T47D (cell line): ENCODE measurements around the gene SNRK.

ENCODE experiments used
- DNase-seq, 2 experiments: peaks; one replicate each; pipeline versions ENCODE4 v3.0.0 to v3.0.0-alpha.2; 2011 to 2012; ENCODE audit warnings: low read depth in 1 of 2, low spot score in 1 of 2
- JUND ChIP-seq: IDR thresholded peaks from 2 replicates; pipeline ENCODE4 v1.6.1; 2012; ENCODE audit warnings: low read depth
- in situ Hi-C: cut with HindIII; loops from 2 replicates; pipeline ENCODE4 v1.10.0; 2016; ENCODE audit warnings: low sequenced_read_pairs, low pct_unique_long_range_greater_than_20kb

SNRK gene

DNA sequence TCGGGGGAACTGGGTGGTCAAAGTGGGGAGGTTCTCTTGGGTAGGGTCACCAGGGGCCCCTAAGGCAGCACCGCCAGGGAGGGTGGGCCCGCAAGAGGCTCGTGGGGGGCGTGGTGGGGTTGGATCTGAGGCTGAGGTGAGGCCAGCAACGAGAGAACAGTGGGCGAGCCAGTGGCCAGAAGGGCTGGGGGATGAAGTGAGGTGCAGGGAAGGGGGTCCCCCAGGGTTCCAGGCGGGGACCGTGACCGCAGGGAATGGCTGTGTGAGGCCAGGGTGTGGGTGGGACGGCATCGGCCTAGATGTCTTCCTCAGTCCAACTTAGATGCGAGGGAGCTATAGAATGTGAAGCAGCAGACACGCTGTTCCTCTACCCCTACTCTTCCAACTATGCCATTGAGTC lies 78.2 kb downstream of the SNRK start:
- TF ChIP-seq JUND: no peak
- in situ Hi-C loops: no loop called here
- no peak for DNase-seq

DNA sequence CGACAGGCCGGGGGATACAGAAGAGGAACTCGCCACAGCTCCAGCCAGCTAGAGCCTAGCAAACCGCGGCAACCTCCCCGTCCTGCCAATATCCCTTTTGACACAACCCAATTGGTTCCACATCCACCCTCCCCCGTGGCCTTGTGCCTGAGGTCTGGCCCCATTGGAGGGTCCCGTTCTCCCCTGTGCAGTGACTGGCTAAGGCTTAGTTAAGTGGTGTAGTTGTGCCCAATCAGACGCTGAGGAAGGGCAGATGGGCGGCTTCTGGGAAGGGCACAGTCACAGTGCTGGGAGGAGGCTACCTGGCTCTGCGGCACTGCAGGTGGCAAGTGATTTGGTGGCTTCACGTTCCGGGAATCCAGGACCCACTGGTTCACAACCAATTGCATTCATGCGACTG lies 78.6 kb downstream of the SNRK start:
- no peak for DNase-seq
- TF ChIP-seq JUND: no peak
- in situ Hi-C loops: no loop called here

DNA sequence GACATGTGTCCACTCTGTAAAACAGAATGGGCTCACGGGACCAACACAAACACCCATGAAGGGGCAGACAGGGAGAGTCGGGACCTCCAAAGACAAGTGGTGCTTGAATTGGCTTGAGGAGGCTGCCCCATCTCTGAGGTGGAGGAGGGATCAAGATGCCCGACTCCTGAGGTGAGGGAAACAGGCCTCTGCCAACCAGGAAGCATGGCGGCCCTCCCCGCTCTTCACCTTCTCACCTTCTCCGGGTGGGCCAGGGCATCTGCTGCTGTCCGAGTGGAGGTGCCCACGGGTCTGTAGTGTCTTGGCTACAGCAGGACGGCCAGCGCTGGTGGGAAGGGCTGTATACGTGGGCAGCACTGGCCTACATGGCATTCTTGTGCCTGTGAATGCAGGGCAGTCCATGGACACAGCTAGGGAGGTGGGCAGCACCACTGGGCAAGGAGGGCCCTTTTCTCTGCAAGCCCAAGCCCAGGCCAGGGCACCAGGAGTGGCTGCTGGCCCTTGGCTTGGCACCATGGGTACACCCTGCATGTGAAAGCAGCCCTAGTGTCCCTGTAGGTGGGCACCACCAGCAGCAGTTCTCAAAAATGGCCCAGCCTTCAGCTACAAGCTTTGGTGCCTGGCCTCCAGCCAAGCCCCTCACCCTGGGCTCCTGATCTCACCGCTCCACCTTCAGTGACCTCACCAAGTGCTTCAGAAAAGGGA lies 79.4 kb downstream of the SNRK start:
- no peak for TF ChIP-seq JUND
- DNase-seq: no peak
- in situ Hi-C loops: no loop called here

DNA sequence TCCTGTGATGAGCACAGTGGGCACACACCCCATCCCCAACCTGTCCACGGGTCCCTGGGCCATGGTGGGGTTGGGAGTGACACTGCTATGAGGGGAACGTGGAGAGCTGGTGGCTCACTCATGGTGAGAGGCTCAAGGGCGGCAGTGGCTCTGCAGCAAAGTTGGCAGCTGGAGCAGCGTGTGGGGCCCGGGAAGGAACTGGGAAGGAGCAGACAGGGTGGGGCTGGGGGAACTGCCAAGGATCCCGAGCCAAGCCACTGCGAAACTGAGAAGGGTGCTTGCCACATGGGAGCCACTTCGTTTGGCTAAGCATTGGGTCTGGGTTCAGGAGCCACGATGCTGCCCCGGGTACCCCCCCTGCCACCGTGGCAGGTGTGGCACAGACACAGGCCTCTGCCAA lies 80.1 kb downstream of the SNRK start:
- DNase-seq: no peak
- TF ChIP-seq JUND: no peak
- in situ Hi-C loops: no loop called here

DNA sequence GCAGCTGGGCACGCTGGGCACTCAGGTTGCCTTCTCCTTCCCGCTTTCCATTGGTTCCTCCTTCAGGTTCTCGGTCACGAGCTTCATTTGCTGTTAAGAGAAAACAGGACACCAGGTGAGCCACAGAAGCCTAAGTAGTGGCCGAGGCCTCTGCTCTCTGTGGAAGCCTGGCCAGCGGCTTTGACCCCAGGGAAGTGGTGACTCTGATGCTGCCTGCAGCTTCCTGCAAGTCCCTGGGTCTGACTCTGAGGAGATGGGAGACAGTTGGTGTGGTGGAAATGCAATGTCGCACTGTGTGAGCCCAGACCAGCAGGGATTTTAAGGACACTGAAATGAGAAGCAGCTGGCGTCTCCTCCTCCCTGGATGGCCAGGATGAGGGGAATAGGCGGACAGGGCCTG lies 80.5 kb downstream of the SNRK start:
- DNase-seq: no peak
- TF ChIP-seq JUND: no peak
- in situ Hi-C loops: no loop called here

DNA sequence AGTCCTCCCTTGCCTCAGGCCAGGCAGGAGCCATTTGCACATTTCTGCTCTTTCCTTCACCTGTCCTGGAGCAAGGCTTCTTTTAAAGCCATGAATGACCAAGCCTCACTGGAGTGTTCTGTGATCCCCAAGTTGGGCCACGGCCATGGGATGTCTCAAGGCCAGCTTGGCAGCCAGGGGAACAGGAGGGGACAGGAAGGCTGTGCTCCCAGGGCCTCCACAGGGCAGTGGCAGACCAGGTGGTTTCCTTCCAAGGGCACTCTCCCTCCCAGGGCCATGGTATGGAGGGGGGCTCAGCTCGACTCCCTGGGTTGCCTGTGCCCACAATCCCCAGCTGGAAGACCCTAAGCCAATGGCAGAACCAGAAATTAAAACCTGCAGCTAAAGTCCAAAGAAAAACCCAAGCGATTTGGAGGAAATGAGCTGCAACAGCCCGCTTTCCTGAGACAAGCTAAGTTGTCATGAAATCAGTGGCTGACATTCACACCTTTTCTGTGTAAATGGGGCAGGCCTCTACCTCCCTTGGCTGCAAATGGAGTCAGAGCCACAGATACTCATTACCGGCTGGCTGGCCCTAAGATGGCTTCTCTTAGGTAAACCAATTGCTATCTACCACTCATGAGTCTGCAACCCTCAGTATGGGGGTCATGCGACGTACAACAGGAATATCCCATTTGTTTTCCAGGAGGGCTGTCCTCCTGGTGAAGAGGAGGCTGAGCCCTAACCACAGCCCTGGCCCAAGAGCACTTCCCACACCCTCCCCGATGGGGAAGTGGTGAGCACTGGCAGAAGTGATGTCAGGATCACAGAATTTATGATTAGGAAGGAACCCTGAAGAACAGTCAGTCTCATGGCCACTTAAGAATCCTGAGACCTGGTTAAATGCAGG lies 83.3 kb downstream of the SNRK start:
- no peak for DNase-seq
- no peak for TF ChIP-seq JUND
- in situ Hi-C loops: no loop called here

DNA sequence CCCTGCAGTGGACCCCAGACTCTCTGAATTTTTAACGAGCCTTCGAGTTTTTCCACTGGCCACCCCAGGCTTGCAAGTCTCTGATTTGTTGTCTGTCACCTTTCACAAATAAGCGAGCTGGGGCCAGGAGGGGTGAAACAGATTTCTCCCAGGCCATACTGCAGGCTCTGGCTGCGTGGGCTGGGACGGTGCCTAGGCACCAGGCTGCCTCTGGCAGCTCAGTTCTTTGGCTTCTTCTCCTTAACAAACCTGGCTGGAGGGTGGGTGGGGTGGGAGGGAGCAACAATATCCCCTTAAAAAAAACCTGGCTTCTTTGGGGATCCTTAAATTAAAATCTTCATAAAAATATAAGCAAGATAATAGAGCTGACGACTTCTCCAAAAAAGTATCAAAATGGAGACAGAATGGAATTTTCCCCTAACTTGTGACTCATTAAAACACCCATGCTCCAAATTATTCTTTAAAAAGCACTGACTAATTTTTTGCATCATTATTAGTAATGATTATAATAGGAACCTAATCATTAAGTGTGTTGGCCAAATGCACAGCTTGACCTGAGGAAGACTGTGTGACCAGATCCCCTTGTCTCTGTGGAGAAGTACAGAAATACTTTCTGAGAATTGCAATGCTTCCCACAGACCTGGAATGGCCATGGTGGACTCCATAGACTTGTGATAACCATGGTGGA lies 84.1 kb downstream of the SNRK start:
- in situ Hi-C loops: no loop called here
- TF ChIP-seq JUND: no peak
- no peak for DNase-seq

DNA sequence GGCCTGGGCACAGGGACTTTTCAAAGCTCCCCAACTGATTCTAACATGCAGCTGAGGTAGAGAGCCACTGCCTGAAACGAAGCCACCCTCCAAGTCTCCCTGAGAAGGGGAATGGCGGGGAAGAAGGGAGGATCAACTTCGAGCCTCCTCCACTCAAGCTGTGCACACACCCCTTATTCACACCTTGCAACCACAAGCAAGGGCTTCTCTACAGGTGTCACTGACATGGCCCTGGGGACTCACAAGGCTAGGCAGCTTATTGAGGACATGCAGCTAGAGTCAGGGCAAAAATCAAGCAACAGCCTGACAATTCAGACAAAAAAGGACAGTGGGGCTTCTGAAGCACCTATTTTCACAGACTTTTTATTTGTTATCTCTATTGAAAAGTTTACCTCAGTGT lies 85.2 kb downstream of the SNRK start:
- no peak for DNase-seq
- no peak for TF ChIP-seq JUND
- in situ Hi-C loops: no loop called here

DNA sequence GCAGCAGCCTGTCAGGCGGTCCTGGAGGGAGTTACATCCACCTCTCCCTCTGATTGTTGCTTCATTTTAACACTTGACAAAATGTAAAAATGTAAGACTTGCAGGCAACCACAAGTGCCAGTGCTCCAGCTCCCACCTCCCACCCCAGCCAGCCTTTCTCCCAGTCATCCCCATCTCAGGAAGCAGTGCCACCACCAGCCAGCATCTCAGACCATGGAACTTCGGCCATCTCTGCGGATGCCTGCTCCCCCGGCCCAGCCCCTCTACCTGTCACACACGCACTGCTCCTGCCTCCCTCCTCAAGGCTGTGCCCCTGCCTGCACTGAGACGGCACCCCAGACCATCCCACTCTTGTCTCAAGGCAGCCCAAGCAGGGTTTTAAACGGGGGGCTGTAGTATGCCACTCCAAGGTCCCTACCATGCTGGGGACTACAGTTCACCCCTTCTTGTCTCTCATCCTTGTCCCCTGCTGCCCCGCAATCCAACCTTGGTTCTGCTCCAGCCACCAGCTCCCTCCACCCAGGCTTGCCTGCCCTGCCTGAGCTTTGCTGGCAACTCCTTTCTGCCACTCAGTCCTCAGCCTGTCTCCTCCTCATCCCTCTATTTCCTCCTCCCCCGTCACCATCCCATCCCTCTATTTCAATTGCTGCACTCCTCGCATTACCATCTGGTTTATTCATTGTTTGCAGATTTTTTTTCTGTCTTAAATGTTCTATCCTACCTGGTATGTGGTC lies 85.8 kb downstream of the SNRK start:
- in situ Hi-C loops: no loop called here

DNA sequence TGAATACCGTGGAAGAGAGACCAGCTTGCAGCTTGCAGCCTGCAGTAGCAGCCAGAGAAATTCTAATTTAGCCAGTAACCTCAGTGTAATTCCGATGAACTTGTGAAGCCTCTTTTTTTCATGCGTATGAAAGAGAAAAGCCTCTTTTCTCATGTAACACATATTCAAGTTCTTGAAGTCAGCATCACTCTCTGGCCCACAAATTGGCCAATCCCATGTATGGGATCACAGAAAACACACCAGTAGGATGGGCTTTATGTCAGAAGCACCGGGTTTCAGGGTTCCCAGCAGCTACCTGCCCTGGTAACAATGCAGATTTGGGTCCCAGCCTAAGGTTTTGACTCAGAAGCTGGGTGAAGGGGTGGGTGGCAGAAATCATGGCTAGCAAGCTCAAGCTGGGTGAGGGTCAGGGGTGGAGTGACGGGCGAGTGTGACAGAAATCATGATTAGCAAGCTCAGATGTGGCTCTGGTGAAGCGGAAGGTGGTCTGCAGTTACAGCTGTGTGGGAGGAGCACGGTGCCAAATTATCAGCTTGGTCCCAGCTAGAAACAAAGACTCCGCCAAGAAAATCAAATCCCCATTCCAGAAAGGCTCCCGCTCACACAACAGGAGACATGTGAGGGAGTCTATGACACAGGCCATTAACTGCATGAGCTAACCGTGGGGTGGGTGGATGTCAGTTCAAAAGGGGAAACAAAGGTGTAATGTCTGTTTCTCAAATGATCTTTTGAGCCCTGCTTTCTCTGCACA lies 86.6 kb downstream of the SNRK start:
- TF ChIP-seq JUND: no peak
- DNase-seq: no peak
- in situ Hi-C loops: no loop called here

More for the DNA sequence above, 85.8 kb downstream of the SNRK start:
- no peak for TF ChIP-seq JUND
- no peak for DNase-seq

DNA sequence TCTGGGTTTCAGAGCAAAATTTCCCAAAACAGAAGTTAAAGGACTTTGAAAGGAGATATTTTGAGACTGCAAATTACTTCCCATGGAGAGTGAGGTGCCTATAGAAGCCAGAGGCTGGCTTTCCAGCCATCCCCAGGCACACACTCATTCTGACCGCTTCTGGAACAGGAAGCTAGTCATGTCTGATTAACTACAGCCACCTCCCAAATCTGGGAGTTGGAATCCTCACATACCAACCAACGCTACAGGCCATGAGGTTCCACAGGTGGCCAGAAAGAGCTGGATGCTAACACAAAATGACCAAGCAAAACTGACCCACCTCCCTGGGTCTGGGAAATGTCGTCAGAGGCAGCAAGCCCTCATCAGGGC lies 87.2 kb downstream of the SNRK start:
- in situ Hi-C loops: no loop called here
- DNase-seq: no peak
- TF ChIP-seq JUND: no peak
